Measurements from ENCODE around the gene OR6B3.
"Not testable (repeated sequence)": the region's sequence is repeated elsewhere in the genome, so short reads cannot be mapped to it uniquely, and the experiment has no call there.

OR6B3 gene

GRCh38 chr2:240044096-240044495 lies 9.2 kb downstream of the OR6B3 start:
- DNase-seq (ENCODE audit: low read depth) = not testable (repeated sequence)

- no peak for DNase-seq (ENCODE audit: low read depth)
These were observed 9.9 kb downstream of the OR6B3 start for GRCh38 chr2:240043279-240043989.

GRCh38 chr2:240042740-240043139 lies 10.6 kb downstream of the OR6B3 start:
- no peak for DNase-seq (ENCODE audit: low read depth)

- DNase-seq (ENCODE audit: low read depth) = no peak
These were observed 12.0 kb downstream of the OR6B3 start for GRCh38 chr2:240041363-240041762.

GRCh38 chr2:240037358-240037757 lies 16.0 kb downstream of the OR6B3 start:
- no peak for DNase-seq (ENCODE audit: low read depth)

- no peak for DNase-seq (ENCODE audit: low read depth)
These were observed 20.0 kb downstream of the OR6B3 start for GRCh38 chr2:240033330-240033678.

- DNase-seq (ENCODE audit: low read depth) = no peak
These were observed 20.7 kb downstream of the OR6B3 start for GRCh38 chr2:240032406-240033329.

- no peak for DNase-seq (ENCODE audit: low read depth)
These were observed 22.8 kb downstream of the OR6B3 start, which contains the start of gene OR6B2 for GRCh38 chr2:240030379-240031094. Gene OR6B2, minus strand, starts transcription at chr2:240030429. Its CDS starts 0 bp downstream, at chr2:240030429.

GRCh38 chr2:240024766-240025165 lies 28.6 kb downstream of the OR6B3 start:
- no peak for DNase-seq (ENCODE audit: low read depth)

- no peak for DNase-seq (ENCODE audit: low read depth)
These were observed 29.5 kb downstream of the OR6B3 start for GRCh38 chr2:240023792-240024191.

GRCh38 chr2:240021488-240022104 lies 31.7 kb downstream of the OR6B3 start:
- DNase-seq (ENCODE audit: low read depth) = peak; percentile 16

- DNase-seq (ENCODE audit: low read depth) = no peak
These were observed 35.1 kb downstream of the OR6B3 start for GRCh38 chr2:240018071-240018750.

GRCh38 chr2:240014327-240014726 lies 39.0 kb downstream of the OR6B3 start:
- DNase-seq (ENCODE audit: low read depth) = no peak

- DNase-seq (ENCODE audit: low read depth) = no peak
These were observed 40.0 kb downstream of the OR6B3 start for GRCh38 chr2:240013343-240013742.

GRCh38 chr2:240002983-240003382 lies 50.3 kb downstream of the OR6B3 start:
- DNase-seq (ENCODE audit: low read depth) = no peak

- no peak for DNase-seq (ENCODE audit: low read depth)
These were observed 52.6 kb downstream of the OR6B3 start for GRCh38 chr2:240000671-240001070.

- DNase-seq (ENCODE audit: low read depth) = no peak
These were observed 55.5 kb downstream of the OR6B3 start for GRCh38 chr2:239997686-239998409.

Data from stimulated activated CD8-positive, alpha-beta memory T cell treated with anti-CD3 and anti-CD28 coated beads, Interleukin-12 subunit alpha, Interleukin-12 subunit beta, amount 100 ng/mL, for 4 hours (primary cell).